Neural progenitor cell (in vitro differentiated cells): ENCODE results near the gene RAVER1. TPM values are rescaled to one million over a fixed set of nuclear protein-coding genes. Genes with fewer than 3 reads are reported as not detected.

Source experiments
- DNase-seq: peaks from one replicate; pipeline ENCODE4 v3.0.0-alpha.2; 2016; ENCODE audit warnings: low spot score
- H2AFZ ChIP-seq: fragments of 200-600 bp; sonication (generic); replicated peaks from 2 replicates; pipeline ENCODE4 v1.6.1; 2016; ENCODE audit warnings: antibody characterized with exemption
- H3F3A ChIP-seq: fragments of 200-600 bp; sonication (generic); 2 replicates; pipeline ENCODE4 v1.6.1; 2016; ENCODE audit warnings: antibody characterized with exemption, low read depth
- H3K27ac ChIP-seq: fragments of 200-600 bp; sonication (generic); 2 replicates; pipeline ENCODE4 v1.5.1; 2016; ENCODE audit warnings: mild to moderate bottlenecking
- H3K27me3 ChIP-seq: fragments of 200-600 bp; sonication (generic); 2 replicates; pipeline ENCODE4 v1.6.1; 2016; ENCODE audit warnings: mild to moderate bottlenecking, moderate library complexity
- H3K36me3 ChIP-seq: fragments of 200-600 bp; sonication (generic); 2 replicates; pipeline ENCODE4 v1.5.1; 2016
- H3K4me1 ChIP-seq: fragments of 200-600 bp; sonication (generic); 2 replicates; pipeline ENCODE4 v1.6.1; 2016; ENCODE audit warnings: mixed run types
- H3K4me2 ChIP-seq: fragments of 200-600 bp; sonication (generic); 2 replicates; pipeline ENCODE4 v1.6.1; 2016
- H3K4me3 ChIP-seq: fragments of 200-600 bp; sonication (generic); 2 replicates; pipeline ENCODE4 v1.5.1; 2016
- H3K79me2 ChIP-seq: fragments of 200-600 bp; sonication (generic); 2 replicates; pipeline ENCODE4 v1.6.1; 2016; ENCODE audit warnings: low read depth
- H3K9ac ChIP-seq: fragments of 200-600 bp; sonication (generic); 2 replicates; pipeline ENCODE4 v1.6.1; 2016
- H3K9me3 ChIP-seq: fragments of 200-600 bp; sonication (generic); 2 replicates; pipeline ENCODE4 v1.5.1; 2016; ENCODE audit warnings: low read depth
- H4K20me1 ChIP-seq: fragments of 200-600 bp; sonication (generic); 2 replicates; pipeline ENCODE4 v1.6.1; 2016; ENCODE audit warnings: low read depth
- H3K27ac Mint-ChIP-seq: 3 replicates; pipeline ENCODE4 v1.8.0; 2021; ENCODE audit warnings: mixed read lengths
- H3K27me3 Mint-ChIP-seq: 2 replicates; pipeline ENCODE4 v1.8.0; 2022; ENCODE audit warnings: low read depth, mild to moderate bottlenecking, inconsistent platforms, moderate library complexity, mixed read lengths; ENCODE audit not compliant: insufficient read depth
- H3K36me3 Mint-ChIP-seq: 3 replicates; pipeline ENCODE4 v1.8.0; 2021; ENCODE audit warnings: mixed read lengths
- H3K4me1 Mint-ChIP-seq: 3 replicates; pipeline ENCODE4 v1.8.0; 2021; ENCODE audit warnings: mixed read lengths
- H3K4me3 Mint-ChIP-seq: 3 replicates; pipeline ENCODE4 v1.8.0; 2021; ENCODE audit warnings: mild to moderate bottlenecking, moderate library complexity, mixed read lengths
- H3K9me3 Mint-ChIP-seq: 3 replicates; pipeline ENCODE4 v1.8.0; 2020; ENCODE audit warnings: mixed read lengths
- EZH2 ChIP-seq: fragments of 200-600 bp; sonication (generic); IDR thresholded peaks from 2 replicates; pipeline ENCODE4 v1.6.1; 2017; ENCODE audit warnings: antibody characterized with exemption, mild to moderate bottlenecking, moderate library complexity
- EZH2phosphoT487 ChIP-seq: fragments of 200-600 bp; sonication (generic); IDR thresholded peaks from 2 replicates; pipeline ENCODE4 v1.6.1; 2017; ENCODE audit warnings: antibody characterized with exemption
- total RNA-seq: library from RNA; depleted of rRNA; stranded (reverse); fragments of >200 nt; gene quantifications from 2 replicates; pipeline ENCODE4 v1.2.3, GENCODE V29; 2015; ENCODE audit warnings: low replicate concordance
- TF ChIP-seq, protein P1 (sequence below): fragments of 200-600 bp; sonication (generic); IDR thresholded peaks from 2 replicates; pipeline ENCODE4 v1.5.1; 2017; ENCODE audit warnings: antibody characterized with exemption, mild to moderate bottlenecking

RAVER1 gene
- total RNA-seq, 1 donor from 2014 or later, result 5.4 TPM

DNA sequence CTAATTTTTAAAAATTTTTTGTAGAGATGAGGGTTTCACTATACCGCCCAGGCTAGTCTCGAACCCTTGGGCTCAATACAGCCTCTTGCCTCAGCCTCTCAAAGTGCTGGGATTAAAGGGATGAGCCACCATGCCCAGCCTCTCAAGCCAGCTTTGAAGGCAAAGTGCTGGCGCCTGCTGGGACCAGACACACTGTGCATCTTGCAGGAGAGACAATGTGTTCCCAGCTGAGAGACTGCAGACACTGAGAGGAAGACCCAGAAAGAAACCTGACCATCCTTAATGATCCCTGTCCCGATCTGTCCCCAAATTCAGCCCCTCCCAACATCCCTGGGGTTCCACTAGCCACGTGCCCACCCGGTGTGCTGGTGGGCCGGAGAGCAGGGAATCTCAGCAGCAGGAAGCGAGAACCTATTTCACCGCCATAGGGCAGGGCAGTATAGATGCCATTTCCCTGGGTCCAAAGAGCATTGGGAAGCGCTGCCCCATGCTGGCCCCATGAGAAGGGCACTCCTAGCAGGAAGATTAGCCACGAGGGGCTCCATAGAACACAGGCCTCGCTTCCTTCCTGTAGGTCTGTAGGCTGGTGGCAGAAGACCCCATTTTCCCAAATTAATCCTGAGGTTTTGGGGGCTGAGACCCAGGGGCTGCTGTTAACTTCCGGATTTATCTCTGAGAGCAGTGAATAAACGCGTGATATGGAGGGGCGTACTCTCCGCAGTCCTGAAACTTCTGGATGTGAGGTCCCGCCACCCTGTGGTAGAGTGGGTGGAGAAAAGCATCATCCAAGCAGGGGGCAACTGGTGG, 968 bp downstream of the RAVER1 start:
- Histone ChIP-seq H3K9me3 (no peaks in the 10 kb centered on the region), H3K27ac (no peak overlapping the region), H3K4me3 (peak overlapping the region; percentile 71), H3F3A (peaks cover 10% of the 10 kb centered on the region), H3K4me1 (peaks cover 16% of the 10 kb centered on the region), H2AFZ (no peak overlapping the region), H3K27me3 (peaks cover 7% of the 10 kb centered on the region), H3K9ac (peak overlapping the region; percentile 81), H3K4me2 (peak overlapping the region; percentile 90), H3K79me2 (peaks cover 41% of the 10 kb centered on the region), H4K20me1 (peaks cover 60% of the 10 kb centered on the region), H3K36me3 (no peaks in the 10 kb centered on the region)
- H3K4me1 Mint-ChIP-seq, result peaks cover 22% of the 10 kb centered on the region
- peak overlapping the region; percentile 98 for H3K4me3 Mint-ChIP-seq
- peaks cover 4% of the 10 kb centered on the region for H3K36me3 Mint-ChIP-seq
- H3K27me3 Mint-ChIP-seq, result peaks cover 7% of the 10 kb centered on the region
- DNase-seq, result no peak
- peak overlapping the region; percentile 97 for H3K27ac Mint-ChIP-seq
- H3K9me3 Mint-ChIP-seq, result no peaks in the 10 kb centered on the region
- TF ChIP-seq, protein P1, sequence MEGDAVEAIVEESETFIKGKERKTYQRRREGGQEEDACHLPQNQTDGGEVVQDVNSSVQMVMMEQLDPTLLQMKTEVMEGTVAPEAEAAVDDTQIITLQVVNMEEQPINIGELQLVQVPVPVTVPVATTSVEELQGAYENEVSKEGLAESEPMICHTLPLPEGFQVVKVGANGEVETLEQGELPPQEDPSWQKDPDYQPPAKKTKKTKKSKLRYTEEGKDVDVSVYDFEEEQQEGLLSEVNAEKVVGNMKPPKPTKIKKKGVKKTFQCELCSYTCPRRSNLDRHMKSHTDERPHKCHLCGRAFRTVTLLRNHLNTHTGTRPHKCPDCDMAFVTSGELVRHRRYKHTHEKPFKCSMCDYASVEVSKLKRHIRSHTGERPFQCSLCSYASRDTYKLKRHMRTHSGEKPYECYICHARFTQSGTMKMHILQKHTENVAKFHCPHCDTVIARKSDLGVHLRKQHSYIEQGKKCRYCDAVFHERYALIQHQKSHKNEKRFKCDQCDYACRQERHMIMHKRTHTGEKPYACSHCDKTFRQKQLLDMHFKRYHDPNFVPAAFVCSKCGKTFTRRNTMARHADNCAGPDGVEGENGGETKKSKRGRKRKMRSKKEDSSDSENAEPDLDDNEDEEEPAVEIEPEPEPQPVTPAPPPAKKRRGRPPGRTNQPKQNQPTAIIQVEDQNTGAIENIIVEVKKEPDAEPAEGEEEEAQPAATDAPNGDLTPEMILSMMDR, result no peak
- TF ChIP-seq EZH2phosphoT487, result no peak
- TF ChIP-seq EZH2, result no peak

DNA sequence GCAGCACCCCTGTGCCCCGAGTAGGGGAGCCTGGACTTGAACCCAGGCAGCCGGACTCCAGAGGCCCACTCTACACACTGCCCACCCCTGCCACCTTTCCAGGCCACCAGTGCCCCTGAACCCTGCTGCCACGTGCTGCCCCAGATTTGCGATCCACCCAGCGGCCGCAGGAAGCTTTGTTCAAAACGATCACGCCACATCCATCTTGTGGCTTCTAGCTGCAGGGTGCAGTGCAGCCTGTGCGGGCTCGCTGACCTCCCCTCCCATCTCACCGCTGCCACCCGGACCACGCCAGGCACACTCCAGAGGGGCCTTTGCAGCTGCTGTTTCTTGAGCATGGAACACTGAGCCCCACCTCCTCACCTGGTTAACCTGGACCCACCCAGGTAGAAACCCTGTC, 3.8 kb downstream of the RAVER1 start:
- Mint-ChIP-seq H3K36me3 (peaks cover 4% of the 10 kb centered on the region), H3K4me3 (no peak overlapping the region), H3K27ac (no peak overlapping the region), H3K27me3 (peaks cover 6% of the 10 kb centered on the region), H3K4me1 (peaks cover 18% of the 10 kb centered on the region), H3K9me3 (no peaks in the 10 kb centered on the region)
- Histone ChIP-seq H3K27me3 (peaks cover 6% of the 10 kb centered on the region), H4K20me1 (peaks cover 61% of the 10 kb centered on the region), H3K9ac (no peak overlapping the region), H2AFZ (no peak overlapping the region), H3K79me2 (peaks cover 41% of the 10 kb centered on the region), H3K36me3 (peaks cover 9% of the 10 kb centered on the region), H3F3A (peaks cover 9% of the 10 kb centered on the region), H3K27ac (no peak overlapping the region), H3K4me2 (no peak overlapping the region), H3K4me1 (peaks cover 15% of the 10 kb centered on the region), H3K9me3 (no peaks in the 10 kb centered on the region), H3K4me3 (no peak overlapping the region)
- TF ChIP-seq EZH2phosphoT487, result no peak
- TF ChIP-seq, protein P1, result no peak
- no peak for TF ChIP-seq EZH2
- DNase-seq, result no peak

DNA sequence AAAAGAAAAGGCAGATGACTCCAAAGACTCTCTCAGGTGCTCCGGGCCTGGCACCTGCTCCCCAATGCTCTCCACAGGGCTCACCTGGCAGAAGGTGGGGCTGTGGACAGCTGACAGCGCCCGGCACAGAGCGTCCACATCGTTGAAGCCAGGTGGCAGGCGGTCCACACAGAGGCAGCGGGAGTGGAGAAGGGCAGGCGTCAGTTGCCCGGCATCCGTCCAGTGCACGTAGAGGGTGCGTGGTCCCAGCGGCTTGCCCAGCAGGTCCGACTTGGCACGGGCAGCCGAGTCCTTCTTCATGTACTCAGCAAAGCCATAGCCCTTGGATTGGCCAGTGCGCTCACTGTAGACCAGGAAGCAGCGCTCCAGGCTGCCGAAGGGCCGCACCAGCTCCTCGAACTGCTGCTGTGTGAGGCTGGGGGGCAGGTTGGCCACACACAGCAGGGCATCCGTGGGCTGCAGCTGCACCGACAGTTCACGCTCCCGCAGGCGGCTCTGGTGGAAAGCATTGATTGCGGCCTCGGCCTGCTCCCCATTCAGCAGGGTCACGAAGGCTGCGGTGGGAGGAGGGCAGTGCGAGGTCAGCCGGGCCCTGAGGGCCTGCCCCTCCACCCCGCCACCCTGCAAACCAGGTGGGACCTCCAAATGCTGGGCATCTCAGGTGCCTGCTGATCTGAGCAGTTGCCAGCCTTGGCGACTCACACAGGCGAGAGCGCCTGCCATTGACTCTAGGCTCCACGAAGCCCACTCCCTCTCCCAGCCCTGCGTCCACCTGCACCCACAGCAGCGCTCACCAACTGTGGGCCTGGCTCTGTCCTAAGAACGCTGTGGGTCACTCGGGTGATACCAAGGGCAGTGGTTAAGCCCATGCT, 4.5 kb downstream of the RAVER1 start:
- no peak overlapping the region for H3K4me3 ChIP-seq
- no peak for DNase-seq
- TF ChIP-seq EZH2phosphoT487 (no peak), EZH2 (no peak)
- TF ChIP-seq, protein P1, result no peak
- Mint-ChIP-seq H3K4me1 (peaks cover 12% of the 10 kb centered on the region), H3K27me3 (peaks cover 6% of the 10 kb centered on the region), H3K36me3 (peaks cover 4% of the 10 kb centered on the region), H3K4me3 (no peak overlapping the region), H3K9me3 (no peaks in the 10 kb centered on the region), H3K27ac (no peak overlapping the region)
- no peak overlapping the region for H3K4me2 ChIP-seq
- H3K4me1 ChIP-seq, result peaks cover 9% of the 10 kb centered on the region
- H3K27ac ChIP-seq, result no peak overlapping the region
- H2AFZ ChIP-seq, result no peak overlapping the region
- H3K36me3 ChIP-seq, result peaks cover 9% of the 10 kb centered on the region
- no peaks in the 10 kb centered on the region for H3K9me3 ChIP-seq
- peaks cover 2% of the 10 kb centered on the region for H3F3A ChIP-seq
- peaks cover 41% of the 10 kb centered on the region for H3K79me2 ChIP-seq
- no peak overlapping the region for H3K9ac ChIP-seq
- H4K20me1 ChIP-seq, result peaks cover 63% of the 10 kb centered on the region
- H3K27me3 ChIP-seq, result no peaks in the 10 kb centered on the region
